GM13976 (cell line): ENCODE measurements around the gene CCDC85C.

ENCODE experiments used
- DNase-seq: peaks from one replicate; pipeline ENCODE4 v3.0.0; 2012; ENCODE audit warnings: low spot score
- CTCF ChIP-seq: IDR thresholded peaks from 2 replicates; pipeline ENCODE4 v1.5.1; 2012; ENCODE audit warnings: borderline replicate concordance, mild to moderate bottlenecking; ENCODE audit not compliant: insufficient read depth; ENCODE audit errors: extremely low read depth, missing control alignments, control extremely low read depth
- in situ Hi-C: fragments of 300-500 bp; cut with MboI; formaldehyde crosslinking; loops from one replicate; pipeline ENCODE4 v1.12.0; 2022; ENCODE audit warnings: low sequenced_read_pairs, mixed read lengths, inconsistent platforms; ENCODE audit not compliant: unreplicated experiment

Gene CCDC85C

GRCh38 chr14:99606359-99606758 is 2.4 kb upstream of the CCDC85C start:
- in situ Hi-C loops, result no loop called here
- no peak for TF ChIP-seq CTCF
- no peak for DNase-seq

- in situ Hi-C loops, result no loop called here
- peak; percentile 82 for DNase-seq
- no peak for TF ChIP-seq CTCF
Measured at GRCh38 chr14:99605299-99605961, 1.4 kb upstream of the CCDC85C start.

GRCh38 chr14:99604766-99605298 is 825 bp upstream of the CCDC85C start:
- in situ Hi-C loops, result no loop called here
- TF ChIP-seq CTCF, result no peak
- DNase-seq, result no peak

- no peak for TF ChIP-seq CTCF
- in situ Hi-C loops, result no loop called here
- peak; percentile 99 for DNase-seq
Measured at GRCh38 chr14:99604278-99604765, 315 bp upstream of the CCDC85C start.

- no peak for TF ChIP-seq CTCF
- in situ Hi-C loops, result no loop called here
- no peak for DNase-seq
Measured at GRCh38 chr14:99602788-99603415, 1.1 kb downstream of the CCDC85C start.

- DNase-seq, result no peak
- no peak for TF ChIP-seq CTCF
- in situ Hi-C loops, result no loop called here
Measured at GRCh38 chr14:99602054-99602787, 1.8 kb downstream of the CCDC85C start.
